Activated T-helper 9 cell treated with anti-CD3 and anti-CD28 coated beads, Interleukin-2, amount 50 U/mL, for 16 hours (primary cell): ENCODE results near the gene ZNG1A.
A peak's percentile ranks its signal among the peaks of the same experiment; 100 is the strongest.
"Not testable (repeated sequence)": the region's sequence is repeated elsewhere in the genome, so short reads cannot be mapped to it uniquely, and the experiment has no call there.

Source experiments
- DNase-seq: peaks from one replicate; pipeline ENCODE4 v3.0.0-alpha.2; 2020; ENCODE audit warnings: low read depth

Gene ZNG1A

DNA sequence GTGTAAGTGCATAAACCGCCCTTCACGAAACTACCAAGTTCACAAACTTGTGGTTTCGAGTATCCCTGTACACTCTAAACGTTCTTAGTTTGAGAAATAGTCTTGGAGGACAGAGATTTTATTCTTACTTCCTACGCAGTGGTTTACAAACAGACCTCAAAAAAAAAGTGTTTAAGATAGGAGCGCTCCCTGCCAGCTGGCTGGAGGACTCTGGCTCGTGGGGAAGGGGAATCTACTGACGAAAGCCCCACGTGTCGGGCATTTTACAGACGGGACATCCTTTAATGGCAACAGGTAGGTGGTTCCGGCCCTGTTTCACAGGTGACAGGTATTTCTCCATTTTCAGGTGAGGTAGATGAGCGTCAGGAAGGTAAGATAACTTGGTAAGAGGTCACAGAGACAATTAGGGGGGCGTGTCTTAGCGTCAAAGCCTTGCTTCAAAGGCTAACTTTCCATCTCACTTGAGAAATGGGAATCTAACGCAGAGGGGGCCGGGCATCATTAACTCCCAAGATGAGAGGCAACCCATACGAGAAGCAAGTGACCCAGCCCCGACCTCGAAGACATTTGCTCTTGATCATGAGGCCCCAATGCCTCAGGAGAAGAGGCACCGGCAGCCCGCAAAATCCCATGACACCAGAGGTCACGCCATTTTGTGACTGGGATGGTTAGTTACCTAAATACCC, 573 bp downstream of the ZNG1A start:
- not testable (repeated sequence) for DNase-seq

DNA sequence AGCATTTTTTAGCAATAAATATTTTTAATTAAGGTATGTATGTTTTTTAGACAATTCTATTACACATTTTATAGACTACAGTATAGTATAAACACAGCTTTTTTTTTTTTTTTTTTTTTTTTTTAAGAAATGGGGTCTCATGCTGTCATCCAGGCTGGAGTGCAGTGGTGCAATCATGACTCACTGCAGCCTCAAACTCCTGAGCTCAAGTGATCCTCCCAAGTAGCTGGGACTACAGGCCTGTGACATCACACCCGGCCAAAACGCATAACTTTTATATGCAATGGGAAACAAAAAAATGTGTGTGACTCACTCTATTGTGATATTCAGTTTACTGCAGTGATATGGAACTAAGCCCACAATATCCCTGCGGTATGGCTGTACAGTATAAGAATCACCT, 9.1 kb downstream of the ZNG1A start:
- DNase-seq, result not testable (repeated sequence)

DNA sequence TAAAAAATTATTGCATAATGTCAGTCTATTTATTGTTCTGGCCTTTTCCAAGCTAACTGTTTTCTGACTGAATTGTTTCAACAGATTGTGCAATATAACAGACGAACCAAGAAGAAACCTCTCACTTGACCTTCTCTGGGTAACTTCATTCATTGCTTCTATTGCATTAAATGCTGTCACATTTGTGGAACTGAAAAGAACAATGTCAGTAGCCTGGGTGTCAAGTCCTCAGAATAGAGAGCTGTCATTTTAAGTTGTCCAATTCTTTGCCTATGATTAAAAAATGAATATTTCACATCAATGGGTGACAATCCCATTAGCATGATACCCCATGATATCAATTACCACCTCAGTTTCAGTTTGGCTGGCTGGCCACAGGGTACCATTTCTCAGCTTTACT, 19.0 kb downstream of the ZNG1A start:
- not testable (repeated sequence) for DNase-seq

DNA sequence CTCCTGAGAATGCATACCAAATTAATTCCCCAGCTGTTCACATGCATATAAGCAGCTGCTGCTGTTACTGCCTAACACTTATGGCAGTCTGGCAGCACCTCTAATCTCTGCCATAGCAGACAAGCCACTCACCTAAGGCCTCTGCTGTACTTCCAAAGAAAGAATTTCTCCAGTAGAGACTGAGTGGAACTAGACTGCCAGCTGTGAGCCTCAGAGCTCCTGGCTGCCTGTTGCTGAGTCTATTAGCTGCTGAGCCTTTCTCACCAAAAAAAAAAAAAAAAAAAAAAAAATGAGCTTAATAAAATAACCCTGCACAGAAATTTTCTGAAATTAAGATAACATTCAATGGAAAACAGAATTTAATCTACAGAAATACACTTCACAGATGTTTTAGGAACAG, 27.7 kb downstream of the ZNG1A start:
- not testable (repeated sequence) for DNase-seq

DNA sequence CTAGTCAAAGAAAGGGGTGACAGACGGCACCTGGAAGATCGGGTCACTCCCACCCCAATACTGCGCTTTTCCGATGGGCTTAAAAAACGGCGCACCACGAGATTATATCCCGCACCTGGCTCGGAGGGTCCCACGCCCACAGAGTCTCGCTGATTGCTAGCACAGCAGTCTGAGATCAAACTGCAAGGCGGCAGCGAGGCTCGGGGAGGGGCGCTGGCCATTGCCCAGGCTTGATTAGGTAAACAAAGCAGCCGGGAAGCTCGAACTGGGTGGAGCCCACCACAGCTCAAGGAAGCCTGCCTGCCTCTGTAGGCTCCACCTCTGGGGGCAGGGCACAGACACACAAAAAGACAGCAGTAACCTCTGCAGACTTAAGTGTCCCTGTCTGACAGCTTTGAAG, 39.0 kb downstream of the ZNG1A start:
- not testable (repeated sequence) for DNase-seq

DNA sequence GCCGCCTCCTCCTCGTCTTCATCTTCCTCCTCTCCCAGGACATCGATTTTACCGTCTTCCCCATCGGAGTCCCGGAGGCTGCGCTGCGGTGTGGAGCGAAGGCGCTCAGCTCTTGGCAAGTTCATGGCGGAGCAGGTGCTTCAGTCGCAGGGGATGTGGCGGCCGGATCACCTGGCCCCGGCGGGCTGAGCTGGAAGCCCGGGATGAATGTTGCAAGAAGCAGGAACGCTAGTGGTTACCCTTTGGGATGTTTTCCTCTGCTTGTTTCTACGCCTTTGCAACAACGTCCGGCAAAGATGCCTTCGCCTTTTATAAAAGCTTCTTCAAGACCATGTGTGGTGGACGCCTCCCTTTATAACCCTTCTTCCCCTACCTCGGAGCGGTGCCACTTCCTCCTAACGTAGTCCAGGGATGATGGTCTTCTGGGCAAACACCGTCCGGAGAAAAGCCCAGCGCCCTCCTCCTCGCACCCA, 60.8 kb downstream of the ZNG1A start, which contains the start of gene FOXD4:
Gene FOXD4, minus strand, starts transcription at position 423 of the 473 bp plus-strand sequence. Its CDS starts 298 bp downstream, at position 125.
- not testable (repeated sequence) for DNase-seq

DNA sequence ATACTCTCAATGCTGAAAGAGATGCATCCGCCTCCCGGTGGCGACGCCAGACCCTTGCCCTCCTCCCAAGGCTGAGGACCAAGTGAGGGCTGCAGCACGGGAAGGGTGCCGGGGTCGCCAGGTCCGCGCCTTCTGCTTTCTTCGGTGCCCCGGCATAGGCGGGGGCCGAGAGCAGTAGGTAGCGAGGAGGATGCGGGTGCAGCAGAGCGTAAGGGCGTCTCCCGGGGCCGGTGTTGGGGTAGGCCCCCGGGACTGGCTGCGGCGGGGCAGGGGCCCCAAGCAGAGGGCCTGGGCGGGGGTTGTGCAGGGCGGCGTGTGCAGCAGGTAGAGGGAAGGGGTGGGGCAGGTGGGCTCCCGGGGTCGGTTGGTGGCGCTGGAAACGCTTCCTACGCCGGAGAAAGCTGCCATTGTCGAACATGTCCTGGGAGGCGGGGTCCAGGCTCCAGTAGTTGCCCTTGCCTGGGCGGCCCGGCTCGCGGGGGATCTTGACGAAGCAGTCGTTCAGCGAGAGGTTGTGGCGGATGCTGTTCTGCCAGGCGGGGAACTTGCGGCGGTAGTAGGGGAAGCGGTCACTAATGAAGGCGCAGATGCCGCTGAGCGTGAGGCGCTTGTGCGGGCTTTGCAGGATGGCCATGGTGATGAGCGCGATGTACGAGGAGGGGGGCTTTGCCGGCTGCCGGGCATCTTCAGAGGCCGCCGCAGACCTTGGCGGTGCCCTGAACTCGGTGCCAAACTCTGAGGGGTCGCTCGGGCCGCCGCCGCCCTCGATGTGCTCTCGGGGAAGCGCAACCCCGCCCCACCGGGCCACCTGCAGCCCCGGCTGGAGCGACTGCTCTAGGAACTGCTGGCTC, 61.5 kb downstream of the ZNG1A start:
- not testable (repeated sequence) for DNase-seq

DNA sequence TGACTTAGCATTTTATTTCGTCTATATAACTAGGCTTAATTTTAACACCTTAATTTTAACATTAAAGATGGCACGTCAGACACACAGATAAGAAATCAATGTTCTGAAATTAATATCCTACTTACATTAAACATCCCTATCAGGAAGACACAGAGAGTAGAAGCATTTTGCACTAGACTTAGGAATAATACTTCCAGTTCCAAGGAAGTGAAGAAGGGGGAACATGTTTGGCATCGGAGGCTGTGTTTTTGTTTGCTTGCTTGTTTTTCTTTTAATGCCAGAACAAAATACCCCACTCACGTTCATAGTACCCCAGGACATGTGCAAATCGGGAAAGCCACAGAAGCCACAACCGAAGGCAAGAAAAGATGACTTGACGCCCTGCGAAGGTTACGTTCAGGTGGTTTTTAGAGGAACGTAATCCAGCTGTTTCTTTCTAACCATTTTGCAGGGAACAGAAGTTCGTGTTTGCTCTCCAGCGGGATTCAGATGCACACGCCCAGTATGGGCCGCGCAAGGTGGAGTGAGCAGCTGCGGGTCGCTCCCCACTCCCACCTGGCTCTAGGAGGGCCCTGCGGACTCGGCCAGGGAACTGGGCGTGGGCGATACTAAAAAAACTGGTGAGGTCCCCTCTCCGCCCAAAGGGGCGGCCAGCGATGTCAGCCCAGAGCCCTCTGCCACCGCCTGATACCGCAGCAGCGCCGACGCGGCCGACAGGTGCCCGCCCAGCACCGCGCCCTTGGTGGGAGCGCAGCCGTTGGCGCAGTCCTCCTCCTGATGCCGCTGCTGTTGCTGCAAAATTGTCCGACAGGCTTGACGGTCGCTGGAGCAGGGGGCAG, 62.4 kb downstream of the ZNG1A start:
- DNase-seq, result not testable (repeated sequence)

DNA sequence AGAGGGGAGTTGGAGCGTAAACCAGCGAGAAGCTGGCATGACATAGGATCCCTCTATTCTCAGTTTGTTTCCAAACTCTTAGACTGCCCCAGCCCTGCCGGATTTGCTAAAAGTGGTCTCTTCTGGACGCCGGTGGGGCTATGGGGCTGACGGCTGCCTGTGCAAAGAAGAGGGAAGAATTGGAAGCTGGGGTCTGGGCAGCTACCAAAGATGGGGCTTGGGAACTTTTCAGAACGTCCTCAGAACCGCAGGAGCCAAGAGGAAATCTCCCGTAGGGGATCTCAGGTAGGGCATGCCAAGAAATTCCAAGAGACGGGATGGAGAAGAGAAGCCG, 63.8 kb downstream of the ZNG1A start:
- DNase-seq, result not testable (repeated sequence)

DNA sequence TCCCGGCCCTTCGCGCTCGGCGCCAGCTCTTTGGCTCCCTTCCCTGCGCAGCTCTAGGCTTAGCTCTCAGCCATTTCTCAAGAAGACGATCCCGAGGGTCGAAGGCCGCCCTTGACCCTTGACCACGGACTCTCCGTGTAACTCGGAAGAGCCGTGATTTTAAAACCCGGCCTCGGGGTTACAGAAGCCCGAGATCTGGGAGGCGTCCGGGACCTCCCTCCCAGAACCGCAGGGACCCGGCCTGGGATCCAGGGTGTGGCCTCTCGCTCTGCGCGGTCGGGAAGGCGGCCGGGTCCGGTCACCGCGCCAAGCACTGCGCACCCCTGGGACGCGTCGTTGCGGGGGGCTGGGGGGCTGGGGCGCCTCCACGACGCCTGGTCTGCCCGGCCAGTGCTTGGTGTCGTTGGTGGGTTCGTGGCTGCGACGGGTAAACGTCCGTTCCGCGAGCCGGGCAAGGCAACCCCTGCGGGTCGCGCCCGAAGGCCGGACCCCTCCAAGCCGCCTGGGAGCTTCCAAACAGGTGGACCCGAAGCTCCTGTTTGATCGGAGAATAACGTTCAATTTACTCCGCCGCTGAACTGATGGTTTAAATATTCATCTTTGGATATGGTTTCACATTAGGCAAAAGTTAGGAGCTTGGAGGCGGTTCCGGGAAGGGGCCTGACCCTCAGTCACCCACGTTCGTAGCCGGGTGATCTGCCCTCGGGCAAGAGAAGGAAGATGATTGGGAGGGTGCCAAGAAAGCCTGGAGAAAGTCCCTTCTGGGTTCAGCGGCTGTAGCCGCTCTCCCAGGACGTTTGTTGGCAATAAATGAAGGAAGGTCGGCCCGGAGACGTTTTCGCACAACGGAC, 64.4 kb downstream of the ZNG1A start:
- DNase-seq, result not testable (repeated sequence)

DNA sequence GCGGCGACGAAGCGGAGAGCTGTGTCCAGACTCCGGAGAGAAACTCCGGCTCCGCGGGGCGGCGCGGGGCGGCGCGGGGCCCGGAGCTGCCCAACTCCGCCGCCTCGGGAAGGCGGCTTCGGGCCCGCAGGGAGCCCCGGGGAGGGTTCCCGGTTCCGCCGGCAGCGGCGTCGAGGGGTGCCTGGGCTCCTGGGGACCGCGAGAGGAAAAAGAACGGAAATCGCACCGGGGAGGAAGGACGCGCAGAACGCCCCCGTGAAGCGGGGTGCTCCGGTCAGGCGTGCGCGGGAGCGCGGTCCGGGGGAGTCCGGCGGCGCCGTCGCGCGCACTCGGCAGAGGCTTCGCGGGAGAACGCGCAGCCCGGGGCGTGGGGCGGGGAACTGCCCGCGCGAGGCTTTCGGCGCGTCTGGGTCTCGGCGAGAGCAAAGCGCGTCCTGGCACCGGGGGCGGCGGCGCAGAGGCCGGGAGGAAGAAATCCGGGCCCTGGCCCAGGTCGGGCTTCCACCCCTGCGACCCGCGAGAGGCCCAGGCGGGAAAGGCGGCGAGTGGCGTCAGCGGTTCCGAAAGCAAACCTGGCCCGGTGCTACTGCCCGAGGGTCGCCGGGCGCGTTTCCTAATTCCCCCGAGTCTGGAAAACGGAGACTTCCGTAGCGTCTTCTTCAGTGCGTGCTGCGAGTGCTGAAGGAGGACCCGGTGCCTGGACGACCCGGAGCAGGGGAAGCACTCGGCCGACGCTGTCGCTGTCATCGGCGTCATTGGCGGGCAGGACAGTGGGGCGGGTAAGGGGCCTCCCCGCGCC, 65.2 kb downstream of the ZNG1A start:
- DNase-seq, result peak; percentile 14

DNA sequence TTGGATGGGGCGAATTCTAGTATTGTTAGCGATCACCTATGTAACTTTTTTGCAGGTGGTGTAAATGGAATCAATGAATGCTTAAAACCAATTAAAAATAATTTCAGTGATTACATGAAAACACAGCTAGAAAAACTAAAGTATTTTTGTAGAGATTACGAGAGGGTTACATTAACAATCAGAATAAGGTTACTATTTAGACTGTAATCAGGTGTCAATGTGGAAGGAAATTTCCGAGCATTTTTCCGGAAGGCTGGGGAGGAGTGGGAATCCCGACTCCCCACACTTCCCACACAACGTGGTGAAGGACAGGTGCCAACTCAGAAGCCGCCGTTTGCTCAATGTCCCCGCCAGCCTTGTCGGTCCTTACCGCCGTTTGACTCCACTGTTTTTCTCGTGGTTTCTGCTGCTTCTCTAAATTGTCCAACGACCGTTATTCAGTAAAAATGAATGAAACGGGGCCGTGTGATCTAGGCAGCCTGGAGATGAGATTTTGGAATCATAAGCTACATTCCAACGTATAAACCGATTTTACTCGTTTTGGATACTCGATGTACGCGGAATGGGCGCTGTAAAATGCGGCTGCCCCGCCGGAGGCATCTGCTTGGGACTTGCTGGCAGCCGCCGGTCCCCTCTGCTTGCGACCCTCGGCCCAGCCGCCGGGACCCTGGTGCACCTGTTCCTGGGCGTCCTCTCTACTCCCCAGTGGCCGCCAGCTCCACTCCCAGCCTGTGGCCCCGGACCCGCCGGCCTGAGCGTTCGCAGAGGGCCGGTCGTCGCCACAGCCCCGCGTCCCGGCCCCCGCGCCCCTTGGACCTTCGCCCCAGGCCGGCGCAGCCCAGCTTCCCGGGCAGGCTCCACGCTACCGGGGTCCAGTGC, 66.0 kb downstream of the ZNG1A start:
- not testable (repeated sequence) for DNase-seq

DNA sequence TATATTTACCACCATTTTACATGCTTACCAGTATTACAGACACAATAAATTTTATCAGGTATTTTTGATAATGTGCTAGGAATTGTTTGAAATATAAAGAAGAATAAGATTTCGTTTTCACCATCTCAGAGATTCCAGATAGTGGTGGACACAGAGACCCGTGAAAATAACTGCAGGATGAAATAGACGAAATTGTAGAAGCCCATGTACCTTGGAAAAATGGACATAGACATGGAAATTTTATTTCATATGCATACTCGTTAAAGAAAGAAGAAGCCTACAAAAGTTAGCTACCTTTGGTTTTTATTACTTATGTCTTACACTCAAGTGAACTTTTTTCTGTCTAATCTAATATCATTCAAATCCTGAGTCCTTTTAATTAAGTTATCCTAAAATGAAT, 68.2 kb downstream of the ZNG1A start:
- not testable (repeated sequence) for DNase-seq

DNA sequence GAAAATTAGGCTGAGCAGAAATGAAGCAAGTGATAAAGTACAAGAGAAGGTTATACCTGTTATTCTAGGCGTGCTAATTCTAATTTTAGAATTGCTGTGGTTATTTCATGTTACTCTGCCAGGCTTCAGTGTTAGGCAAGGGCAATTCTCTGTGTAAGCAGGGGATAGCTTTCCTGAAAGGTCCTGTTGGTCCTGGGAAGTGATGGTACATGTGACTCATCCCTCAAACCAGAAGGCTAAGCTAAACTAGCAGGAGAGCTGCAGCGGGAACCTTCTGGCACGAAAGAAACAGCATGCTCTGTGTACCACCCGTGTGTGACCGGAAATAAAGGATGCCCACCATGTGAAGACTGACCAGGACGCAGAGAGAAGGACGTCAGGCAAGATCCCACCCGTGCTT, 69.3 kb downstream of the ZNG1A start:
- not testable (repeated sequence) for DNase-seq

DNA sequence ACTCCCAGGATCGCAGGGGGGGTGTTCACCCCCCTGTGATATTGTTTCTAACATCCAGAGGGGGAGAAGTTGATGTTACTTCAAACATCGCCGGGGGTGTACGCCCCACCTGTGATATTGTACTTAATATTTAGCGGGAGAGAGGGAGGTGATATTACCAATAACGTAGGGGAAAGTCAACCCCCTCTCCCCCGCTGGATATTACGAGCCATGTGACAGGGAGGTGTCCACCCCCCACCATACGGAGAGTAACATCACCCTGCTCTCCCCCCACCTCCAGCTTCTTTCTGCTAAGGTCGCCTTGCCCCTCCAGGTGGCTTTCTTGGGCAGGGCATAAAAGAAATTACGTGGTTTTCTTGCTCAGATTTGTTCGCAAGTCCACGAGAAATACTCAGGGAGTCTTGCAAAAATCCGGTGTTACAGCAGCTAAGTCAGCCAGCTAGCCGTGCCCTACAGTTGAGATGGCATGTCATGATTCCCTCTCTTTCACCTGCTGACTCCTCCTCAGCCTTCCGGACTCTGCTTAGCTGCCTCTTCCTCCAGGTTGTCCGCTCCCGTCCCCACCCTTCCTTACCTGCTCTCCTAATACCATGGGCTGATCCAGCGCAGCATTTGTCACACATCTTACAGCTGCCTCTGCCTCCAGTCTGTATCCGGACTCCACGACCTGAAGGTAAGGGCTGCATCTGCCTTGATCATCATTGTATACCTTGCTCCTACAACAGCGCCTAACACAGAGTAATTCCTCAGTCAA, 69.9 kb downstream of the ZNG1A start:
- not testable (repeated sequence) for DNase-seq

DNA sequence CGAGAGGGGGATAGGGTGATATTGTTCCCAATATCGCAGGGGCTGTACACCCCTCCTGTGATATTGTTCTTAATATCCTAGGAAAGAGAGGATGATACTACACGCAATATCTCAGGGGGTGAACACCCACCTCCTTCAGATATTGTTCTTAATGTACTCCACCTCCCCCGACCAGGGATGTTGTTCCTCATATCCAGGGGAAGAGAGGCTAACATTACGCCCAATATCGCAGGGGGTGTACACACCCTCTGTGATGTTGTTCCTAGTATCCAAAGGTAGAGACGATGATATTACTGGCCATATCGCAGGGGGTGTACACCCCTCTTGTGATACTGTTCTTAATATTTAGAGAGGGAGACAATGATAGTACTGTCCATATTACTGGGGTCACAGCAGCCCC, 72.9 kb downstream of the ZNG1A start:
- not testable (repeated sequence) for DNase-seq

DNA sequence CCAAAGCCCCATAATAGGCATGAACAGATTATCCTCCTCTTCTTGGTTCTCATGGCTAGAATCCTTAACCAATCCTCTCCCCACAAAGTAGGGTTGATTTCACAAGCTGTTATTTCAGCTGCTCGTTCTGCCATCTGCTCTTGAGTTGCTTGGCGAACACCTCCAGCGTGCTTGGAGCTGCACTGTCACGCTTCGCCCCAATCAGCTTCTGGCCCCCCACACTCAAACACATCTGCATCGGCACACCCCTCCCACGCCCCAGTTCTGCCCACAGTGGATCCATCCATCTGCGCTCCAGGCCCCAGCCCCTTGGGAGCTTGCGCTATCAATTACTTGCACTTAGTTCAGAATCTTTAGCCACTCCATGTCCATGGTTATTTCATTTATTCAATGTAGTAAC, 78.4 kb downstream of the ZNG1A start:
- DNase-seq, result not testable (repeated sequence)

DNA sequence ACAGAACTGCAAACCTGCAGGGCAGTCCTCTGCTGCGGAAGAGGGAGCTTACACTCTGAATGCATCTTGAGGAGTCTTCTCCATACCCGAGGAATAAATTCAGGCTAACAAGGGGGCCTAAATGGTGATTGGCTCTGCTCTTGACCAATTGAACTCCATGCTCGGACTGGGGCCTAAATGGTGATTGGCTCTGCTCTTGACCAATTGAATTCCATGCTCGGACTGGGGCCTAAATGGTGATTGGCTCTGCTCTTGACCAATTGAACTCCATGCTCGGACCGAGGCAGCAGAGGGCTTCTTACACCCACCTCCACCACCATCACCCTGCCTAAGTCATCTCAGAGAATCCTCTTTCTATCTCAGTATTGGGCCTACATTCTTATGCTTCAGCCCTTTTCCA, 79.0 kb downstream of the ZNG1A start:
- DNase-seq, result not testable (repeated sequence)

DNA sequence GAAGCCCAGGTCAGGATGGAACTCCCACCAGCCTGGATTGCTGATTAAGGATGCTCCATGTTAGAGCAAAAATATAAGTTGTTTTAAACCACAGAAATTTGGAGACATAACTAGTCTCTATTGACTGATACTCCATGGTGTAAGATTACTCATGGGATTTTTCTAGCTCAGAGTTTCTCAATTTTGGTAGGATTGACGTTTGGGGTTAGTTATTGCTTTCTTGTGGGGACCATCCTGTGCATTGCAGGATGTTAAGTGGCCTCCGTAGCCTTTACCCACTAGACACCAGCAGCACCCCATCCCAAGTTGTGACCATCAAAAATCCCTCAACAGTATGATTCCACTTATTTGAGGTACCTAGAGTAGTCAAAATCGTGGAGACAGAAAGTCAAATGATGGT, 80.1 kb downstream of the ZNG1A start:
- not testable (repeated sequence) for DNase-seq
